ENCODE data around the gene JMJD6. TPM values are rescaled to one million over a fixed set of nuclear protein-coding genes. Genes with fewer than 3 reads are reported as not detected.
"Not testable (repeated sequence)": the region's sequence is repeated elsewhere in the genome, so short reads cannot be mapped to it uniquely, and the experiment has no call there.

The JMJD6 gene
- polyA plus RNA-seq (2014; cell fraction: cytosol; rRNA removed) = 31.5 and 37.4 TPM in 2 replicates
- 28.4 and 34.2 TPM in 2 replicates for polyA plus RNA-seq (2014; cell fraction: nucleus; rRNA removed)

DNA sequence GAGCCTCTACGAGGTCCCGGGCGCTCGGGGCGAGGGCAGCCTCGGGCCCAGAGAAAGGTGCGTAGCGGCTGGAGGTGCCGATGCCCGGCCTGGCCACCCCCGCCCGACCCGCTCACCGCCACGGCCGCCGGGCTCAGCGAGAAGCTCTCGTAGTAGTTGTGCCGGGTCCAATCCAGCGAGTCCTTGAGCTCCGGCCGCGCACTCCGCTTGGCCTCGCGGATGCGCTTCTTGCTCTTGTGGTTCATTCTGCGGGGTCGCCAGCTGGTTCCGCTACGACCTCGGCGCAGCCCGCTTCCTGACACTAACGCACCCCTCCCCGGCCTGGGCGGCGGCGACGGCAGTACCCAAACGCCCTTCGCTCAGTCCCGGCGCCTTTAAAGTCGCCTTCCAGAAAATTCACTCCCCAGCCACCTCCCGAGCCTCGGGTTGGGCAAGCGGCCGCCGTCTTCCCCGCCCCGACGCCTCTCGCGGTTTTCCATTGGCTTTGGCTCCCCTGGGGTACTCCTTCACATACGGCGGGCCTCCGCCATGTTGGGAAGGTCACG, at the start of gene JMJD6:
Gene JMJD6 (minus strand): TSS at position 376 of the 545 bp plus-strand sequence. CDS start 131 bp downstream, at position 245.
- peak; percentile 99 for DNase-seq (ENCODE audit: low spot score)

DNA sequence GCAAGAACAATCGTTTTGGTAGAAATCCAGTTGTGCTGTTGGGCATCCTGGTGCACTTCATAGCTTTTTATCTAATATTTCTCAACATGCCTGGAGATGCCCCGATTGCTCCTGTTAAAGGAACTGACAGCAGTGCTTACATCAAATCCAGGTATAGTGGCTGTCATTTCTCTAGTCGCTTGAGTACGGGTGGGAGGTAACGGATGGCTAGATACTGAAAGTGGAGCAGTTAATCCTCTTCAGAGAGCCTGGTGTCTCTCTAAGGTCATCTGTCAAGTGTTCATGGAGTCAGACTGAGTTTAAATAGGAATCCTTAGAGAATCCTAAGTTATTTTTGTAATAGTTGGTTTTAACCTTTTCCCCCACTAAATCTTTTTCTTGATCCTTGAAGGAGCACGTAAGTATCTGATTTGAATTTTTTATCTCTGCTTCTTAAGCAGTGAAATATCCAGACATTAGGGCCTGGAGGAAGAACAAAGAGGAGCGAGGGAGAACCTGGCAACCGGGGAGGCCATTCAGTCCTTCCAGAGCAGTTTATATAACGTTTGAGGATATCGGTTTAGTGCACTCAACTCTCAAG, 48.7 kb upstream of the JMJD6 start:
- DNase-seq (ENCODE audit: low spot score) = no peak

DNA sequence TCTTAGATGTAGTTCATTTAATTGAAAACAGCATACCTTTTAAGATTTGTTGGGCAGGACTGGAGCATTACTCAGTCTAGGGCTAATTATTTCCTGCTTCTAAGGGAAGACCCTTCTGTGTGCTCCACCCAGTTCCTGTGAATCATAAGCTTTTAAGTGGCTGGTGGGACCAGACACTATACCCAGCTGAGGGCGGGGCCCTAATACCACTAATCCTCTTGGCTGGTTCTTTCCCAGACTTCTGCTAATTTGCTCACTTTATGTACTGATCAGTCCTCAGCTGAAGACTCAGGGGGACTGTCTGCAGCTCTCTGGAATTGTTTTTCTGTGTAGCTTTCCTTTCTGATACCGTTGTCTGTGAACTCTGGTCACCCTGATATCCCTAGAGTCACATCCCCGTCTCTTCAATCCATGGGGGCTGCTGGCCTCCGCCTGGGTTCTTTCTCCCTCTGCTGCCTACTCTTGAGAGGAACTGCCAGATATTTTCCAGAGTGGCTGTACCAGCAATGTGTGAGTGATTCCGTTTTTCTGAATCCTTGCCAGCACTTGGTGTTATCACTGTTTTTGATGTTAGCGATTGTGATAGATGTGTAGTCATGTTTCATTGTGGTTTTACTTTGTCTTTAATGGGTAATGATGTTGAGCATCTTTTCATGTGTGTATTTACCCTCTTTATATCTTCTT, 46.6 kb upstream of the JMJD6 start:
- no peak for DNase-seq (ENCODE audit: low spot score)

DNA sequence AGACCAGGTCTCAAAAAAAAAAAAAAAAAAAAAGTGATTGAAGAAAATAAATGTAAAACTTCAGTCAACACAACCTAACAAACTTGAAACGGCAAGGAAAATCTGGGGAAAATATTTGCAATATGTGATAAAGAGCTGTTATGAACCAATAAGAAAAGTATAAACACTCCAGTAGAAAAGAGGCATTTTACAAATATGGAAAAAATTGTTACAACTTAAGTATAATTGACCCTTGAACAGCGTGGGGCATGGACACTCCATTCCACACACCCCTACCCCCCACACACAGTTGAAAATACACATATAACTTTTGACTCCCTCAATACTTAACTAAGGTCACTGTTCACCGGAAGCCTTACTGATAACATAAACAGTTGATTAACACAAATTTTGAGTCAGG, 32.2 kb upstream of the JMJD6 start:
- DNase-seq (ENCODE audit: low spot score) = no peak

DNA sequence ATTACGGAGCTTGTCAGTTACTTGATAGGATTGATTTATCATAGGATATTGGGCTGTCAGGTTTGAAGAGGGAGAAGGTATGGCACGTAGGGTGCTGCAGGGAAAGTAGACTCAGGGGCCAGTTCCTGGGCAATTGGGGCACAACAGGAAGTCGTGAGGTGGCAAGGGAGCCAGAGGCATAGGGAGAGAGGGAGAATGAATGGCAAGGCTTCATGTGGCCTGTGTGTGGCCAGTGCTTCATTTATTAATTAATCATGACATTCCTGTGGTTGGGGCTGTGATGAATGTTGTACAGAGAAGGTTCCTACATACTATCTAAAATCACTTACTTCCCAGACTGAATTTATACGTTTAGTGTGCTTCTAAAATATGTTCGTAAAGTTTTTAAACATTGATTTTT, 30.9 kb upstream of the JMJD6 start:
- DNase-seq (ENCODE audit: low spot score) = no peak

DNA sequence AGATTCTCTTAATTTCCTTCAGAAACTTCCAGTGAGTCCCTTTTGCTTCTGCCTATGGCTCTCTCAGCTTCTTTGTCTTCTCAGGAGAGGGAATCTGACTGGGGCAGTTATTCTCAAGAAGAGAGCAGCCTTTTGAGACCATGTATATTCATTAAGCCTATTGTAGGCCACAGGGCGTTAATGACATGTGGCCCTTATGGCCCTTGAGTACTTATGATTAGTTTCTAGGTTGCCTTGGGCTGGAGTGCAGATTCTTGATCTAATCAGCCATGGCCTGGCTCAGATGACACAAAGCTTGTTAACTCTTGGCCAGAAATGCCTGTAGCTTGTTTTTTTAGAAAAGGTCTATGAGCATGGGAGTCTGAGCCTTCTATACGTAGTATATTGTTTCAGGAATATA, 28.9 kb upstream of the JMJD6 start:
- no peak for DNase-seq (ENCODE audit: low spot score)

DNA sequence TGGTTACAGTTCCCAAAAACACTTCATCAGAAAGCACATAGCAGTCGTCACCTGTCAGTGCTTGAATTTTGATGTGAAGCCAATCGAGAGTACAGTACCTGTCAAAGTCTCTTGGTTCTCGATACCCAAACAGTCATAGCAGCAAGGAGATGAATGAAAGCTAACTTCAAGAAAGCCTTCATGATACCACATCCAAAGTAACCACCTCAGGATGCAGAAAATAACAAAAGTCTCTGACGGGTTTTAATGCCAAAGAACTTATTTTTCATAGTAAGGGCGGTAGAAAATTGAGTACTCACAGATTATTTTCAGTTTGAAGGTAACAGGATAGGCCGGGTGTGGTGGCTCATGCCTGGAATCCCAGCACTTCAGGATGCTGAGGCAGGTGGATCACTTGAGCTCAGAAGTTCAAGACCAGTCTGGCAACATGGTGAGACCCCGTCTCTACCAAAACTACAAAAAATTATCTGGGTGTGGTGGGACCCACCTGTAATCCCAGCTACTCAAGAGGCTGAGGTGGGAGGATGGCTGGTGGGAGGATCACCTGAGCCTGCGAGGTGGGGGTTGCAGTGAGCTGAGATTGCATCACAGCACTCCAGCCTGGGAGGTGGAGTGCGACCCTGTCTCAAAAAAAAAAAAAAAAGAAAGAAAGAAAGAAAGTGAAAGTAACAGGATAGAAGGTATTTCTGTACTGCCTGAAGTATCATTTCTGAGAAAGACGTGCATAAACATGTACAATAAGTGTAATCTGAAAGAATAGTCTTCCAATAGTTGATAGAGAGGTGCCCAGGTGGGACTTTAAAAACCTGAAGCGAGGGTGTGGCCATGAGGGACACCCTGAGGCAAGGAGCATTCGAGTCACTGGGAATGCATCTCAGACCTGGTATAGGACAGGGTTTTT, 26.9 kb upstream of the JMJD6 start:
- no peak for DNase-seq (ENCODE audit: low spot score)

DNA sequence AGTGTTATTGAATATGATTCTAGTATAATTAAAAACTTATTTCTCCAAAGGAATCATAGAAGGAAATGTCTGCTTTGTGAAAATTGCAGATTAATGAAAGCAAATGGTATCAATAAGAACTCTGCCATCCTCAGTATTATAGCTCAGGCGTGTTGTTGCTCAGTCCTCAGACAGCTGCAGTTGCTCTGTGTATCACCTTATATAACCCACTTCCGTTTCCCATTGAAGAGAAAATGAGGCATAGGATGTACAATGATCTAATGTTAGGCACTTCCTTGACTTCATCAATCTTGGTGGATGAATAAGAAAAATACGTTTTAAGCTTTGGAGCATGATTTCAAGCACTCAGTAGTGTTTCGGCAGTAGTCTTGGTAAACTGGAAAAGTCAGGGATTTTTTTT, 25.6 kb upstream of the JMJD6 start:
- DNase-seq (ENCODE audit: low spot score) = no peak

DNA sequence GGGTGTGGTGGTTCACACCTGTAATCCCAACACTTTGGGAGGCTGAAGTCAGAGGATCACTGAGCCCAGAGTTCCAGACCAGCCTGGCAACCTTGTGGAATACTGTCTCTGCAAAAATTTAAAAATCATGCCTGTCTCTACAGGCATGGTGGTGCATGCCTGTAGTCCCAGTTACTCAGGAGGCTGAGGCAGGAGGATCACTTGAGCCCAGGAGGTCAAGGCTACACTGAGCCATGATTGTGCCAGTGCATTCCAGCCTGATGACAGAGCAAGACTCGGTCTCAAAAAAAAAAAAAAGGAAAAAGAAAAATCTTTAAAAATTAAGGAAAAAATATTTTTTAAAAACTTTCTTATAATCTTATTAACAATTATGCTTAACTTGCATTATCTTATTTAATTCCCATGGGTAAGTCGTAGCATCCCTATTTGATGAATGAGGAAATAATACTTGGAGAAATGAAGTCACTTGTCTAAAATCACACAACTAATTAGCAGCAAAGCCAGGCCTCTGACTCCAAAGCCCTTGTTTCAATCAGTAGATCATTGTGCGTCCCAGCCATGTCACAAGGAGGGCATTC, 25.1 kb upstream of the JMJD6 start:
- no peak for DNase-seq (ENCODE audit: low spot score)

DNA sequence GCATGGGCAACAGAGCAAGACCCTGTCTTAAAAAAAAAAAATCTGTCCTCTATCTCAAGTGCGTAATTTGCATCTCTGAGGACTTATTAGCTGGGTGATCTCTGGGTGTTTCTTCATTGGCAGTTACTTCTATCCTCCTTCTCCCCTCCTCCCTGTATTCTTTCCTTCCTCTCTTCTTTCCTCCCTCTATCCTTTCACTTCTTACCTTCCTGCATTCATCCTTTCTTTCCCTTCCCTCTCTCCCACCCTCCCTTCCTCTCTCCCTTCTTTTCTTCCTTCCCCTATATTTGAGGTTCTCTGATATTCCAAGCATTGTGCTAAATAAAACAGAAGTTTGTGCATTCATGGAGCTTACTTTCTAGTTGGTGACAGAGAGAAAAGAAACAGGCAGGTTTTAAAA, 22.3 kb upstream of the JMJD6 start:
- DNase-seq (ENCODE audit: low spot score) = no peak

DNA sequence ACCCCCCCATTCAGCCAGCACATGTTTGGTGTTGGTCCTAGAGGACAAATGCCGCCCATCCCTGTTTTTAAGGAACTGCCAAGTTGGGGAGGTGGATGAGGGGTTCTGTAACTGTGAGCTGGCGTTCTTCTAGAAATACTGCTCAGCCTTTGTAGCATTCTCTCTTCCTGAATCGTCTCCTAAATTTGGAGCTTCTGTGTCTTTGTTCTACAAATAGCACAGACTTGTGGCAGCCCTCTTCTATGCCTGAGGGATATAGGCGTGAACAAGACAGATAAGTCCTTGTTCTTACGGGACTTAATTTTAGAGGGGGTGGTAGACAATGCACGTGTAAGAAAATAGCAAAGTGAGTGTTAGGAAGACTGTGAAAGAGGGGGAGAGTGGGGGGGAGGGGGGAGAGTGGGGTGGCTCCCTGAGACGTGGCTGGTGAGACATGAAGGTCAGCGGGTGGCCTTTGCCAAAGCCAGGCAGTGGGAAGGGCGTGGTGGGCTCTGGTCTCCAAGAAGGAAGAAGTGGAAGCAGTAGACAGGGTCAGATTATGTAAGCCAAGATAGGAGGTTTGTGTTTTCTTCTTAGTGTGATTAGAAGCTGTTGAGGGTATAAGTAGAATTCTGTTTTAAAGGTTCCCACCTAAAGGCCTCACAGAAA, 21.4 kb upstream of the JMJD6 start:
- no peak for DNase-seq (ENCODE audit: low spot score)

DNA sequence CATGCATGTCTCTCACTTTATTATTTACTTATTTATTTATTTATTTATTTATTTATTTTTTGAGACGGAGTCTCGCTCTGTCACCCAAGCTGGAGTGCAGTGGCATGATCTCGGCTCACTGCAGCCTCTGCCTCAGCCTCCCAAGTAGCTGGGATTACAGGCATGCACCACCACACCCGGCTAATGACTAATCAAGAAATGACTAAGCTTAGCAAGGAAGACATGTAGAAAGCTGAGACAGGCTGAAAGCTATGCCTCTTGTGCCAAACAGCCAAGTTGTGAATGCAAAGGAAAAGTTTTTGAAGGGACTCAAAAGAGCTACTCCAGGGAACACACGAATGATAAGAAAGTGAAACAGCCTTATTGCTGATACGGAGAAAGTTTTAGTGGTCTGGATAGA, 19.4 kb upstream of the JMJD6 start:
- not testable (repeated sequence) for DNase-seq (ENCODE audit: low spot score)

DNA sequence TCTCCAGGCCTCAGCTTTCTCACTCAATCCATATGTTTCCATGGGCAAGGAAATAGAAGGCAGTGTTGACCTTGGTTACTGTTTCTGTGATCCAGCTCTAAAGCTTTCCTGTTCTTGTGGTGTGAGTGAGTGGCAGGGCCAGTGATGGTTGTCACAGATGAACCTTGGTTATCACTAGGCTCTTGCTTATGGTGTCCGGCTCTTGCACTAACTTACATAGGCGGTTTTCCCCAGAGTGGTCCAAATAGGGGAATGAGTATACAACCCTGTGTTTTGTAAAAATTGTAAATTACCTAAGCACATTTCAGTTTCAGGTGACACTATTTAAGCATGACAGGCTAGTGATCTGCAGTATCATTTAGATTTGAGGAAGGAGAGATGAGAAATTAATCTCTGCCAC, 18.3 kb upstream of the JMJD6 start:
- no peak for DNase-seq (ENCODE audit: low spot score)

DNA sequence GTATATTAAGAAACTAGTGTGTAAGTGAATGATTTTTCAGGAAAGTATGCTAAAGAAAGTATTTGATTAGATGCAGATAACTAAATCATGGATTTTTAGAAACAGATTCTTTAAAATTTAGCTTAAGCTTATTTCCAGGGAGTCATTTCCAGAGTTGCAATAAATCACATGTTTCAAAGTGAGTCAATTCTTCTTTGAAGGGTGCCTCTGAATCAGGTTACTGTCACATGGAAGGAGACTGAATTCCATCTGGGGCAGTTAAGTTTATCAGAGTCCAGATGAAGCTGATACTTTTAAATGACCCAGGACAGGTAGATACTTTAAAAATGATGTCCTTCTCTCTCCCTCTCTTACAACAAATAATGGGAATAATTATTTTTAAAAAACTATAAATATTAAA, 16.6 kb upstream of the JMJD6 start:
- no peak for DNase-seq (ENCODE audit: low spot score)

DNA sequence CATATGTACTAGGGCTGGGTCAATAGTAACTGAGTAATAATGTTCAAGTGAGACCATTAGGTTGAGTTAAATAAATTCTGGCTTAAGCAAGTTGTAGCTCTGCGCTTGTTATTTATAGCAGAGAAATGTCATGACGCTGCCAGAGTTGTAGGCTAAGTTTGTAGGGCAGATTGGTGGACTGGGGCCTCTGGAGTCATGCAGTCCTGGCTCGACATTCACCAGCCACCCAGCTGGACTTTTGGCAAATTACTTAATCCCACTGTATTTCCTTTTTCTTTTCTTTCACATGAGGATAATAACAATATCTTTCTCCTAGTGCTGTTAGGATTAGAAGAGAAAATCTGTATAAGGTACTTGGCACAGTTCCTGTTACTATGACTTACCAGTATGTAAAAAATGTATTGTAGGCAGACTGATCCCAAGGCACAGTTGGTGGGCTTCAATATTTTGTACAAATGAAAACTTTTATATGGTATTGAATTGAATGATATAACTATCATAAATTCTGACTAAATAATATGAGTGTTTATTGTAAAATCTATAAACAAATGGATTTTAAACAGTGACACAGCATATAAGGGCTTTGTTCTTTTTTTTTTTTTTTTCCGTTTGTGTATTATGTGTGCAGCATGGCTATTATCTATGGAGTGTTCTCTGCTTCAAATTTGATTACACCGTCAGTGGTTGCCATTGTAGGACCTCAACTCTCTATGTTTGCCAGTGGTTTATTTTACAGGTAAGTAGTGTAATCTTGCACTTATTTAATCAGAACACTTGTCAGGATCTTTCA, 14.1 kb upstream of the JMJD6 start:
- no peak for DNase-seq (ENCODE audit: low spot score)

DNA sequence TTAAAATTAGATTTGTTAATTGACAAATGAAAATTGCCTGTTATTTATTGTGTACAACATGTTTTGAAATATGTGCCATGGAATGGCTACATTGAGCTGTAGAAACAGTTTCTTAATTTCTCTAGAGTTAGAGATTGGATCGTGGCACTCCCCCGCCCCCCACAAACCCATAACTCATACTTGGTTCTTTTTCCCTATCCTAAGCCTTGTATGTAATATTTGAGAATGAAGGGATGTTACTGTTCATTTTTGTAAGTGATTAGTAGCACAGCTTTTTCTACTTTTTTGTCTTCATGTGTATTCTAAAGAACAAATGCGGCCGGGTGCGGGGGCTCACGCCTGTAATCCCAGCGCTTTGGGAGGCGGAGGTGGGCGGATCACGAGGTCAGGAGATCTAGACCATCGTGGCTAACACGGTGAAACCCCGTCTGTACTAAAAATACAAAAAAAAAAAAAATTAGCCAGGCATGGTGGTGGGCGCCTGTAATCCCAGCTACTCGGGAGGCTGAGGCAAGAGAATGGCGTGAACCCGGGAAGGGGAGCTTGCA, 13.2 kb upstream of the JMJD6 start:
- DNase-seq (ENCODE audit: low spot score) = not testable (repeated sequence)

DNA sequence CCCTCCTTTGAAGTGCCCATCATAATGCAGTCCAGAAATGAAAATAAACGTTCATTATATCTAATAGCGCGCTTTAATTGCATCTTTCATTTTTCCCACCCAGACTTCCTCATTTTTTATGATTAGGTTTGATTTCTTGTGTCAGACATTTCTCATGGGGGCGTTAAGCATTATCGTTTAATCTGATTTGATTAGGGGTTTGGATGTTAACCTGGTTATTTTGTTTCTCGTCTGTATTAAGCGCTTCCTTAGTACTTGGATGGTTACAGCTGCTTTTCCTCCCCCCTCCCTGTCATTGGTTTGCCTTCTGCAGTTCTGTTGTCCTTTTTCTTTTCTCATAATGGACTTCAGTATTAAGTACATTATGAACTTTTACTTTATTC, 12.1 kb upstream of the JMJD6 start:
- peak; percentile 65 for DNase-seq (ENCODE audit: low spot score)

DNA sequence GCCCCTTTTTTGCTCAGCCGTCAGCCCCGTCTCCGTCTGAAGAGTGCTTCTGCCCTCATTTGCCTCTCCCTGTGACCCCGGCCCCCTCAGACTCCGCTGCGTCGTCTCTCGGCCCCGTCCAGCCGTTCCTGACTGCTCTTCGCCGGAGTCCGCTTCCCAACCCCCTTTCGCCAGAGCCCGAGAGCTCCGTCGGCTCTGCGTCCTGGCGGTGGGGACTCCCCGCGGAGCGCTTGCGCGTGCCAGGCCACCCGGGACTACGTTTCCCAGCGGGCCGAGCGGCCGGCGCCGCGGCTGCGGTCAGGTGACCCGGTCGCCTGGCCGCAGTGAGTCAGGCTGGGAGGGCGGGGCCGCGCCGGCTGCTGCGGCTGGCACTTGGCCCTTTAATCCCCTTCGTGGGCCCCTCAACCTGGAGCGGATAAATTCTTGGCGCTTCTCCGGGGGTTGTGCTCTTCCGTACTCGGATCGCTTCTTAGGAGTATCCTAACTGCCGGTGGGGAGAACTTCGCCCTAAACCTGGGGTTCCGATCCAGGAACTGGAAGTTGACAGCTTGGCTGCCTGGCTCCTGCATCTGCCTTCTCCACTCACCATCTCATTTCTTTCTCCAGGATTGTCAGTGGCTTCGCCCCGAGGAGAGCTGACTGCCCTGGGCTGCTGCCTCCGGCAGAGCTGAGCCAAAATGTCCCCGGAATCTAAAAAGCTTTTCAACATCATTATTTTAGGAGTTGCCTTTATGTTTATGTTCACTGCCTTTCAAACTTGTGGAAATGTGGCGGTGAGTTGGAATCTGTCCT, 11.5 kb upstream of the JMJD6 start, which contains the start of gene MFSD11:
Gene MFSD11 (plus strand): TSS at position 444 of the 792 bp plus-strand sequence. CDS start 234 bp downstream, at position 678.
- DNase-seq (ENCODE audit: low spot score) = peak; percentile 96

DNA sequence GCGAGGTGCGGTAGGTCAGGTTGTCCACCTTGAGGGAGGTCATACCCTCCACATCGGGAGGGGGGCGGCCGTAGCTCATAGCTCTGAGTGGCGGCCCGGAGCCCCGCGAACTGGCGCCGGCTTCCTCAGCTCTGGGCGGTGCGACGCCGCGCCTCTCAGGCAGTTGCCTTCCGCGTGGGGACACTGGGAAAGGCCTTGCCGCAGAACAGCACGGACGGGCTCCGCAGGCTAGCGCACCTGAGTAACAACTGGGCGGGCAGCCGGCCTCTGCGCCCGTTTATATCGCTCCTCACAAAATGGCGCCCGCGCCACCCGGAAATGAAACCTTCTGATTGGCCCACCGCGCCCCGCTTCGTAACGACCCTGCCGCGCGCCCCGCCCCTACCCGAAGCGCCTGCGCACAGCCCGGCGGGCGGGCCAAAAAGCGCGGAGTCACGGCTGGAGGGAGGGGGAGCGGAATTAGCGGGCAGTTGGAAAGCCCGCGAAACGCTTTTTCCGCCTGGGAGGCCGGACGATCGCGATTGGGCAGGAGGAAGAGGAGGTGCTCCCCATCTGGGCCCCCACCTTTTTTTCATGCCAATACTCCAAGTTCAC, 10.8 kb upstream of the JMJD6 start, which contains the start of gene SRSF2:
Gene SRSF2 (minus strand): TSS at position 250 of the 594 bp plus-strand sequence. CDS start 171 bp downstream, at position 79.
- peak; percentile 99 for DNase-seq (ENCODE audit: low spot score)

Measured in SK-N-DZ (cell line).